C4-2B (cell line): Measurements from ENCODE around the gene H6PD.

ENCODE experiments used
- H3K27ac ChIP-seq: fragments of 450-650 bp; 2 replicates; pipeline ENCODE4 v1.5.1; 2017
- CTCF ChIP-seq: fragments of 450-650 bp; conservative IDR thresholded peaks from 2 replicates; pipeline ENCODE4 v1.5.1; 2017; ENCODE audit warnings: mild to moderate bottlenecking
- ZFX ChIP-seq: fragments of 450-650 bp; IDR thresholded peaks from 2 replicates; pipeline ENCODE4 v1.6.1; 2017

Gene H6PD

GRCh38 chr1:9316512-9316911 lies 81.9 kb downstream of the H6PD start:
- no peak for TF ChIP-seq ZFX
- no peak for TF ChIP-seq CTCF
- H3K27ac ChIP-seq, result no peak overlapping the region

GRCh38 chr1:9317072-9317471 lies 82.5 kb downstream of the H6PD start:
- no peak overlapping the region for H3K27ac ChIP-seq
- TF ChIP-seq ZFX, result no peak
- TF ChIP-seq CTCF, result no peak

GRCh38 chr1:9317591-9318417 lies 83.2 kb downstream of the H6PD start:
- no peak for TF ChIP-seq CTCF
- TF ChIP-seq ZFX, result no peak
- H3K27ac ChIP-seq, result no peak overlapping the region

GRCh38 chr1:9319208-9319788 lies 84.7 kb downstream of the H6PD start:
- H3K27ac ChIP-seq, result no peak overlapping the region
- TF ChIP-seq ZFX (no peak), CTCF (no peak)

GRCh38 chr1:9319789-9320519 lies 85.4 kb downstream of the H6PD start:
- TF ChIP-seq CTCF (no peak), ZFX (no peak)
- no peak overlapping the region for H3K27ac ChIP-seq
